ENCODE data around the gene SH3BGR.
"Not testable (repeated sequence)": the region's sequence is repeated elsewhere in the genome, so short reads cannot be mapped to it uniquely, and the experiment has no call there.

Gene SH3BGR

DNA sequence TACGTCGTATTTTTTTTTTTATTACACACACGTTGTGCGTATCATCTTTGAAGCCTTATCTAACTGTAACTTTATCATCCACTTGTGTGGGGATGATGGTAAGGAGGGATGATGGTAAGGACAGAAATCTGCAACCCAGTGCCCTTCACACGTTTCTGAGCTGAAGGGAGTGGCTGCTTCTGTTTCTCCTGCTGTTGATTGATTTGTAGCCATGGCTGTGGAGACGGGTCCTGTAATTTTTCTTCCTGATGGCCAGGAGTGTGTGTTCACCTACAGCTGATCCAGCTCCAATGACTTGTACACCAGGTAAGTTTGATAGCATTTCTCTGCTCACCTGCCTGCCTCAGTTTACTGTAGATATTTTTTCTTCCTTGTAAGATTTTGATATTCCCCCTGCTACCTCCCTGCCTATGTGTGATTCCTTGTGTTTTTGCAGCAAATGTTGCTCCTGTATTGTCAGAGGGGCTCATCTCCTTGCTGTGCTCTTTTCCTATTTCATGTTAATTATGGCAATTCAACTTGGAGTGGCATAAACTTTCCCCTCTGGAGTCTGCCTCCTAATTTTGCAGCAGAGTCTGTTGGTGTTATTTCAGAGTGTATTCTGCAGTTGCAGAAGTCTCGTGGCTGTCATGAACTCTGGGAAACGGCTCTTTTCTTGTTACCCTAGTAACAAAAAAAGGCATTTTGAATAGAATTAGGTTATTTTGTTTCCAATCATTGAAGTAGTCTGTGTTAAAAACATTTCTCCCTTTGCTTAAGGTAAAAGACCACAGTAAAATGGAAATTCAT, 64.1 kb downstream of the SH3BGR start:
- DNase-seq (ENCODE audit: low read depth) = no peak

DNA sequence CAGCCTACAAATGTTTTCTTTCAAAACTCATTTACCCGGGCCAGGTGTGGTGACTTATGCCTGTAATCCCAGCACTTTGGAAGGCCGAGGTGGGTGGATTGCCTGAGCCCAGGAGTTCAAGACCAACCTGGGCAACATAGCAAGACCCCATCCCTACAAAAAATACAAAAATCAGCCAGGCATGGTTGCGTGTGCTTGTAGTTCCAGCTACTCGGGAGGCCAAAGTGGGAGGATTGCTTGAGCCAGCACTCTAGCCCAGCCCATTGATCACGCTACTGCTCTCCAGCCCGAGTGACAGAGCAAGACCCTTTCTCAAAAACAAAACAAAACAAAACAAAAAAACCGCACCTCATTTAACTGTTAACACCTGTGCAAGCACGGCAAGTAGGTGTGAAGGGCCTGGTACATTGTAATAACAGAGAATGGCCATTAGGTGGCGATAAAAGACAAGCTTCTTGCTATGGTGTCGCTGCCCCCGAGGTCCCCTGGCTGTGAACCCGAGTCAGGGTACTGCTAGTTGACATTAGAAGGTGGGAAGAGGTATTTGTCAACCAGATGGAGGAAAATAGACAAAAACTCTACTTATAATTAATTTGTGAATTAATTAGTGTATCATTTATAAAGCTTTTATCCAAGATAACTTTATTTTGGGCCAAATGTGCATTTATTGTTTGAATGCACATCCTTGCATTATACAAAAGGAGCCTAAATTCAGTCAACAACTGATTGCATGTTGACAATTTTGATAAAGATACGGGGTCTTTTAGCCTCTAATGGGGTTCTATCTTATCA, 66.5 kb downstream of the SH3BGR start:
- peak; percentile 11 for DNase-seq (ENCODE audit: low read depth)

DNA sequence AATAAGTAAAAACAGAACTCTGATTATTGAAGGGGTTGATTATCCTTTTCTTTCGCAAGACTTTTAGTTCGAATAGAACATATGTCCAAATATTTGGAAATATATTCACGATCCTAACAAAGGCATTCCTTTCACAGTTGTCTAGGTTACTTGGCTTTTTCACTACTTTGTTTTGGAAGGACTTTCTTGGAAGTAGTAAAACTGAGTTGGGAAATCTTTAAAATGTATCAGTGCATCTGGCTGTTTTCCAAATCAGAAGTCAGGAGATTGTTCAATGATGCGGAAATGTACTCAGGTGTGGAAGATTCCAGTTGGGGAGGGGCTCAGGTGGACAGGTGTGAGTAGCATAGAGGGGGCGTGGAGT, 67.1 kb downstream of the SH3BGR start:
- DNase-seq (ENCODE audit: low read depth) = peak; percentile 8

GRCh38 chr21:39519835-39520234, 68.1 kb downstream of the SH3BGR start:
- no peak for DNase-seq (ENCODE audit: low read depth)

- peak; percentile 8 for DNase-seq (ENCODE audit: low read depth)
These were observed 71.6 kb downstream of the SH3BGR start for GRCh38 chr21:39523399-39523798.

- no peak for DNase-seq (ENCODE audit: low read depth)
These were observed 72.1 kb downstream of the SH3BGR start for GRCh38 chr21:39523915-39524314.

DNA sequence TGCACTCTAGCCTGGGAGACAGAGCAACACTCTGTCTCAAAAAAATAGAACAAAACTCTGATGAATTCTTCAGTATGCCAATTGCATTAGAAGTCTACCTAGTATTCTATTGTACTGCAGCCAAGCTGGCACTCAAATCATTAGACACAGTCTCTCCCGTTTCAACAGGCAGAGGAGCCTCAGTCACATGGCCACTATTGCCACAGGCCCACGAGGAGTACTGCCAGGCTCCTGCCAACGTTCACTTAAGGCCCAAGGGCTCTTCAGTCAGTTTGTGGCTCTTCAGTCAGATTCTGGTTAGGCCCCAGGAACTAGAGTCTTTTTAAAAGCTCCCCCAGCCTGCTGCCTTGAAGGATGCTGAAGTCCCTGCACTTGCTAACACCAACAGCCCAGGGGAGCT, 73.4 kb downstream of the SH3BGR start:
- no peak for DNase-seq (ENCODE audit: low read depth)

GRCh38 chr21:39525601-39526000, 73.8 kb downstream of the SH3BGR start:
- no peak for DNase-seq (ENCODE audit: low read depth)

DNA sequence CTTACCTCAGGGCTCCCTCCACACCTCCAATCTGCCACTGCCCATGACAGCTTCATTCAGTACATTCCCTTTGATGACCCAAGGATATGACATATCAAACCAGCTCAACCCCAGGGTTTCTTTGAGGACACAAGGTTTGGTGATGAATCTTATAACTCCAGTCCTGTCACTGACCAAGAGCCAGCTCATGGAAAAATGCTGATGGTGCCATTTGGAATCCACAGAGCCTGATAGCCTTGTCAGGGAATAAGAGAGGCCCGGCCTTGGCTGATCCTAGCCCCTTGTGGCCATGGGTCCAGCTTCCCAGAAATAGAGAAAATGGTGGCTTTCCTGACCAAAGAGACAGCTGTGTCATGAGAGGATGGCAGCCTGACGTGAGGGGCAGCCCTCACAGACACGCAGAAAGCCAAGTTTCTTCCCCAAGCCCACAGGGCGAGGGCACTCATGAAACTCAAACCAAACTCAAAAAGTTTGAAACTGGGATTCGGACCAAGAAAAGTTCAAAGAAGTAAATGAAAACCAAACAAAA, 75.4 kb downstream of the SH3BGR start:
- no peak for DNase-seq (ENCODE audit: low read depth)

DNA sequence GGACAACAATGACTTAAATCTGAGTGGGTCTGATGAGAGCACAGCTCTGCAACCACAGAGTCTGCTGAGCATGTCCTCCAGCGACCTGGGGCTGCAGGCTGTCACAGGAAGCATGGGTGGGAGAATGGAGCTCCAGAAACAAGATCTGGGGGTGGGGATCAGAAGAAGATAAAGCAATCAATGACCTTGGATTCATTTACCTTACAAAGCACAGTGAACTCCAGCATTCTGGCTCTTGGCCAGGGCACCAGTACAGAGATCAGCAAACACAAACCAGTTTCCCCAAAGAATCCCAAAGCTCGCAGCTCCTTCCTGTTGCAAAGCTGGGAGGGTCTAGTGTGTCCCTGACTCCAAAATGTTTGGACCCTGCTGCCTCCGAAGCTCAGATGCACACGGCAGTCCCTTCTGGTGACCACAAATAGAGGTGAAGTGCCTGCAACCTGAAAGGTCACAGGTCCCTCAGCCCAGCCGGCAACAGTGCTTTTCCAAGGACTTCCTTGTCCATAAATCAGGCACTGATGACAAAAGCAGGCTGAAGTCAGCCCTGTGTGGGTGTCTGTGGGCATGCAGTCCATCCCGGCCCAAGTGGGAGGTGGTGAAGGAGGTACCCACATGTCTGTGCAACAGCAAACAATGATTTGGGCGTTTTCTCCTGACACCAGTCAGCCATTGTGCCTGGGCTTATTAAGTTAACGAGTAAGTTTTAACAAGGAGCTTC, 76.1 kb downstream of the SH3BGR start:
- DNase-seq (ENCODE audit: low read depth) = no peak

DNA sequence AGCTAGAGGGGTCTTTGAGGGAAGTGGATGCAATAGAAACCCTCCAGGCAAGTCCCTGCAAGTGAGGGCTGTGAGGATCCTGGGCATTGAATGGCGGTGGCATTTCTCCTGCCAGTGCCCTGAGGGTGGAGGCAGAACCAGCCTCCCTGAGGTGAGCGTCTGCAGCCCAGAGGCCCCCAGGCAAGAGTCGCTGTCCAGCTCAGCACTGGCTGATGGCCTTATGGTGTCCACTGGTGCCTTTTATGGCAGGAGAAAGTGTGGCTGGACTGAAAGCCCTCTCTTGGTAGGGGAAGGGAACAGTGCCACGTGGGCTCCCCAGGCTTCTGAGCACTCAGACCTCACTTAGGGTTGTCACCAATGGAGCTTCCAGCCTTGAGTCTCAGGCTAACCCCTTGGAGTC, 77.3 kb downstream of the SH3BGR start:
- no peak for DNase-seq (ENCODE audit: low read depth)

- no peak for DNase-seq (ENCODE audit: low read depth)
These were observed 79.3 kb downstream of the SH3BGR start for GRCh38 chr21:39531064-39531463.

DNA sequence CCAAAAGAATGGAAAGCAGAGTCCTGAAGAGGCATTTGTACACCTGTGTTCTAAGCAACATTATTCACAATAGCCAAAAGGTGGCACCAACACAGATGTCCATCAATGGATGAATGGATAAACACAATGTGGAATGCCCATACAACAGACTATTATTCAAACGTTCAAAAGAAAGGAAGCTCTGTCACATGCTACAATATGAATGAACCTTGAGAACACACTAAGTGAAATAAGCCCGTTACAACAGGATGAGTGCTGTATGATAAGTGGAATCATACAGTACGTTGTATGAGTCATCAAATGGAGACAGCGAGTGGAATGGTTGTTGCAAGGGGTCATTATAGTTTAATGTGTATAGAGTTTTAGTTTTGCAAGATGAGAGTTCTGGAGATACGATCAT, 80.1 kb downstream of the SH3BGR start:
- DNase-seq (ENCODE audit: low read depth) = no peak

DNA sequence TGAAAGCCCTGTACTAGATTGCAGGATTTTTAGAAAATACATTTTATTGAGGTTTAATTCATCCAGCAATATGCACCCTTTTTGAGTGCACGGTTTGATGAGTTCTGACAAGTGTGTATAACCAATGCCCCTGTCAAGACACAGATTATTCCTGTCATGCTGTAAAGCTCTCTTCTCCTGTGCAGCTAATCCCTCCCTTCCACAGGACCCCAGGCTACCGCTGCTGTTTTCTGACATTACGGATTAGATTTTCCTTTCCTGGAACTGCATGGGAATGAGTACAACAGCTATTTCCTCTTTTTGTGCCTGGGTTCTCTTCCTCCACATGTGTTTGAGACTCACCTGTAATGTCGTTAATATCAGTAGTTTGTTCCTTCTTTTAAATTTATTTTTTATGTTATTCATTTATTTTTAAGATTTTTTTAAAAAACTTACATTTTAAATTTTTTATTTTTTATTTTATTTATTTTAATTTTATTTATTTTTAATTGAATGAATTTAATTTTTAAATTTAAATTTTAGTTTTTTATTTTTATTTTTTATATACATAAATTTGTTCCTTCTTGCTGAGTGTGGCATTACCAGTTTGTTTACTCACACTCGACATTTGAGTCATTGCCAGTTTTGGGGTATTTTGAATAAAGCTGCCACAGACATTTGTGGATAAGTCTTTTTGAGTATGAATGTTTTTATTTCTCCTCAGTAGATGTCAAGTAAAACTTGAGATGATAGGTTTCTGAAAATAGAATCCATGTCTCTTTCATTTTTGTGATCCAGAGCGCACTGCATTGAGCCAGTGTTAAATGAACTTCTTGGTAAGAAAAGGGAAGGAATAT, 82.0 kb downstream of the SH3BGR start:
- no peak for DNase-seq (ENCODE audit: low read depth)

- no peak for DNase-seq (ENCODE audit: low read depth)
These were observed 84.1 kb downstream of the SH3BGR start for GRCh38 chr21:39535646-39536437.

- DNase-seq (ENCODE audit: low read depth) = no peak
These were observed 85.1 kb downstream of the SH3BGR start for GRCh38 chr21:39536835-39537234.

GRCh38 chr21:39537571-39537970, 85.8 kb downstream of the SH3BGR start:
- no peak for DNase-seq (ENCODE audit: low read depth)

DNA sequence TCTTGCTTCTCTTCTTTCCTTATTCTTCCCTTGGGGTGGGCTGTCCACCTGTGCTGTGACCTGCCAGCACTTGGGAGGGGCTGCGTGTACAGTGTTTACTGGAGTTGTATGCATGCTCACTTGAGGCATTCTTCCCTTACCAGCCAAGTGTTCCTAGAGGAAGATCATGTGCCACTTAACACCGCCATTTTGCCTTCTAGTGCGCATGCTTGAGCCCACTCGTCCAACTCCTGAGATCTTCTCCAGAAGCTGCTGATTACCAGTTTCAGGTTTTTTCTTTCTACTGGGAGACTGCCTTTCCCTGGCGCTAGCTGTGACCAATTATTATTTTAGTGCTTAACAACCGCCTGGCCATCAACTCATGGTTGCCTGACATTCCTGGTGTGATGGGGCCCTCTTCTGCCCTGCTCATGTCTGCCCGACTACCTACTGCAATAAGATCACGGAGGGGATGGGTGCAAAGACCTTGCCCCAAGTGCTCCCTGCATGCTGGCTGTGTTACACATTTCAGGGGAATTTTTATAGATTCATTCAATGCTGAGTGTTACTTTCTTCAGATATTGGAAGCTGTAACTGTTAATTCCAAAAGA, 86.8 kb downstream of the SH3BGR start:
- no peak for DNase-seq (ENCODE audit: low read depth)

DNA sequence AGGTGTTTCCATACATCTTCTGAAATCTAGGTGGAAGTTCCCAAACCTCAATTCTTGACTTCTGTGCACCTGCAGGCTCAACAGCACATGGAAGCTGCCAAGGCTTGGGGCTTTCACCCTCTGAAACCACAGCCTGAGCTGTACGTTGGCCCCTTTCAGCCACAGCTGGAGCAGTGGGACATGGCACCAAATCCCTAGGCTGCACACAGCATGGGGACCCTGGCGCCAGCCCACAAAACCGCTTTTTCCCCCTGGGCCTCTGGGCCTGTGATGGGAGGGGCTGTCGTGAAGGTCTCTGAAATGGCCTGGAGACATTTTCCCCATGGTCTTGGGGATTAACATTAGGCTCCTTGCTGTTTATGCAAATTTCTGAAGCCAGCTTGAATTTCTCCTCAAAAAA, 88.6 kb downstream of the SH3BGR start:
- not testable (repeated sequence) for DNase-seq (ENCODE audit: low read depth)

DNA sequence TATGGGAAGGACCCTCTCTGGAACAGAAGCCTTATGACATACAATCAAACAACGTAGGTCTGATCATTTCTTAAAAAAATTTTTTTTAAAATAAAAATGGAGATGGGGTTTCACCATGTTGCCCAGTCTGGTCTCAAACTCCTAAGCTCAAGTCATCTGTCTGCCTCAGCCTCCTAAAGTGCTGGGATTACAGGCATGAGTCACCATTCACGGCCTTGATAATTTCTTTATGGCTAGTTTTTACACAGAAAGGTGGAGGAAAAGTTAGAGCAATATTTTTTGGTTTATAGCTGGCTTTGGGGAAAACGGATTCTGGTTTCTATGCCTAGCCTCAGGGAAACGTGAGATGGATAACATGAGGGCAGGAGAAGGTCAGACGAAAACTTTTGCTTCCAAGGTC, 91.0 kb downstream of the SH3BGR start:
- no peak for DNase-seq (ENCODE audit: low read depth)

DNA sequence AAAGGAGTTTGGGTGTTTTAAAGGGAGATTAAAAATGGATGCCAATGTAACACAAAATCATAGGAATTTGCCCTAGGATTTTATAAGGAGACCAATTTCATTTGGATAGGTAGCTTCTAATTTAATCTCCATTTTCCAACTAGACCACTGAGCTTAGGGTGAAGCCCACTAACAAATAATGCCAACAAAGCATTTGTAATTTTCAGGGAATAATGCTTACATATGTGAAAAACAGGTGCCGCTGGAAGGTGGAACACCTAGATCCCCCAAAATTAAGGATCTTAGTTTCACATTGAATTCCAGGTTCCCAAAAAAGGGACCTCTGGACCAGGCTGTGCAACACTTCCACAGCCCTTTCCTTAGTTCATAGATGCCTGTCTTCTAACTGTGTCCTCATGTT, 94.8 kb downstream of the SH3BGR start:
- DNase-seq (ENCODE audit: low read depth) = no peak

All from stromal cell of bone marrow (primary cell).